ENCODE results near the gene DGKI. TPM values are rescaled to one million over a fixed set of nuclear protein-coding genes. Genes with fewer than 3 reads are reported as not detected.

The DGKI gene
- total and polyA plus RNA-seq, 3 donors from 2014 or later, result 3.2 to 6.6 (median 4.3) TPM

- Histone ChIP-seq H3K27ac (no peak overlapping the region), H3K9me3 (no peaks in the 10 kb centered on the region), H3K36me3 (ENCODE audit: low read depth, missing control alignments) (no peaks in the 10 kb centered on the region), H3K4me3 (no peak overlapping the region), H3K27me3 (no peaks in the 10 kb centered on the region), H3K4me1 (no peaks in the 10 kb centered on the region)
- DNase-seq, result no peak
- 53 to 56% methylated on average over 1 of the region's 1 CpG for WGBS, 2 donors
- TF ChIP-seq POLR2A (IDR thresholded peaks at IDR 0.05) (no peak), CTCF (IDR thresholded peaks at IDR 0.05) (no peak)
- intact Hi-C loops (cut with DNase I; ENCODE audit: low total_unique reads), result no loop called here
These were observed 459.8 kb downstream of the DGKI start for GRCh38 chr7:137386966-137387365.

- Histone ChIP-seq H3K27ac (no peak overlapping the region), H3K27me3 (no peaks in the 10 kb centered on the region), H3K9me3 (no peaks in the 10 kb centered on the region), H3K4me1 (no peaks in the 10 kb centered on the region), H3K4me3 (no peak overlapping the region), H3K36me3 (ENCODE audit: low read depth, missing control alignments) (no peaks in the 10 kb centered on the region)
- intact Hi-C loops (cut with DNase I; ENCODE audit: low total_unique reads), result no loop called here
- no peak for DNase-seq
- 66 to 80% methylated on average over 1 of the region's 1 CpG for WGBS, 2 donors
- TF ChIP-seq CTCF (IDR thresholded peaks at IDR 0.05) (no peak), POLR2A (IDR thresholded peaks at IDR 0.05) (no peak)
These were observed 465.7 kb downstream of the DGKI start for GRCh38 chr7:137381045-137381444.

- intact Hi-C loops (cut with DNase I; ENCODE audit: low total_unique reads), result no loop called here
- H3K27me3 ChIP-seq, result no peaks in the 10 kb centered on the region
- H3K4me3 ChIP-seq, result no peak overlapping the region
- H3K27ac ChIP-seq, result no peak overlapping the region
- DNase-seq, result no peak
- H3K36me3 ChIP-seq (ENCODE audit: low read depth, missing control alignments), result no peaks in the 10 kb centered on the region
- H3K9me3 ChIP-seq, result no peaks in the 10 kb centered on the region
- WGBS, 2 donors, result 78 to 80% methylated on average over 2 of the region's 2 CpGs
- no peak for TF ChIP-seq CTCF (IDR thresholded peaks at IDR 0.05)
- no peak for TF ChIP-seq POLR2A (IDR thresholded peaks at IDR 0.05)
- no peaks in the 10 kb centered on the region for H3K4me1 ChIP-seq
These were observed 473.3 kb downstream of the DGKI start for GRCh38 chr7:137373507-137373906.

GRCh38 chr7:137371616-137372015 lies 475.2 kb downstream of the DGKI start:
- H3K4me1 ChIP-seq, result no peaks in the 10 kb centered on the region
- no peaks in the 10 kb centered on the region for H3K36me3 ChIP-seq (ENCODE audit: low read depth, missing control alignments)
- WGBS, 2 donors, result 75 to 82% methylated on average over 2 of the region's 2 CpGs
- H3K27ac ChIP-seq, result no peak overlapping the region
- H3K27me3 ChIP-seq, result no peaks in the 10 kb centered on the region
- no peak overlapping the region for H3K4me3 ChIP-seq
- intact Hi-C loops (cut with DNase I; ENCODE audit: low total_unique reads), result no loop called here
- no peaks in the 10 kb centered on the region for H3K9me3 ChIP-seq
- DNase-seq, result no peak
- TF ChIP-seq POLR2A (IDR thresholded peaks at IDR 0.05) (no peak), CTCF (IDR thresholded peaks at IDR 0.05) (no peak)

GRCh38 chr7:137366995-137367394 lies 479.8 kb downstream of the DGKI start:
- no peak for TF ChIP-seq POLR2A (IDR thresholded peaks at IDR 0.05)
- TF ChIP-seq CTCF (IDR thresholded peaks at IDR 0.05), result no peak
- Histone ChIP-seq H3K9me3 (no peaks in the 10 kb centered on the region), H3K27ac (no peak overlapping the region), H3K4me3 (no peak overlapping the region), H3K27me3 (no peaks in the 10 kb centered on the region), H3K36me3 (ENCODE audit: low read depth, missing control alignments) (no peaks in the 10 kb centered on the region), H3K4me1 (no peaks in the 10 kb centered on the region)
- intact Hi-C loops (cut with DNase I; ENCODE audit: low total_unique reads), result no loop called here
- no peak for DNase-seq
- WGBS, 2 donors, result 74 to 88% methylated on average over 5 of the region's 5 CpGs
